HG02973 (cell line): ENCODE results near the gene SNX22.

Source experiments
- ATAC-seq: cut with Tn5 transposase; IDR thresholded peaks from one replicate; pipeline ENCODE4 v1.9.1; 2021; ENCODE audit warnings: moderate library complexity; ENCODE audit not compliant: unreplicated experiment

SNX22 gene

GRCh38 chr15:64133623-64134344, 17.7 kb upstream of the SNX22 start:
- ATAC-seq, result no peak

DNA sequence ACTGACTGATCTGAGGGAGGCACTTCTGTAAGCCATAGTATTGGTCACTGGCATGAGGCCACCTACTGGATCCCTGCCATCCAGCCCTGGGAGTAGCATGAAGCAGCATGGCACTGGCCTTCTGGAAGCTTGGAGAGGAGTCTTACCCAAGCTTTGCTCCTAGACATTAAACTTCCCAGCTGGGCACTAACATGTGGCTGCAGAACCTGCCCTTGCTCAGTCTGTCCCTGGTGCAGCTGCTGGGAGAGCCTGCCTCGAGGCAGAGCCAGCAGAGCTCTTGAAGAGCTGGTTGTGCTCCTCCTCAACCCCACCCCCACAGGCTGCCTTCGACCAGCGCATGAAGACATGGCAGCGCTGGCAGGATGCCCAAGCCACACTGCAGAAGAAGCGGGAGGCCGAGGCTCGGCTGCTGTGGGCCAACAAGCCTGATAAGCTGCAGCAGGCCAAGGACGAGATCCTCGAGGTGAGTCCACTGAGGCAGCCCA, 17.1 kb upstream of the SNX22 start:
- no peak for ATAC-seq

DNA sequence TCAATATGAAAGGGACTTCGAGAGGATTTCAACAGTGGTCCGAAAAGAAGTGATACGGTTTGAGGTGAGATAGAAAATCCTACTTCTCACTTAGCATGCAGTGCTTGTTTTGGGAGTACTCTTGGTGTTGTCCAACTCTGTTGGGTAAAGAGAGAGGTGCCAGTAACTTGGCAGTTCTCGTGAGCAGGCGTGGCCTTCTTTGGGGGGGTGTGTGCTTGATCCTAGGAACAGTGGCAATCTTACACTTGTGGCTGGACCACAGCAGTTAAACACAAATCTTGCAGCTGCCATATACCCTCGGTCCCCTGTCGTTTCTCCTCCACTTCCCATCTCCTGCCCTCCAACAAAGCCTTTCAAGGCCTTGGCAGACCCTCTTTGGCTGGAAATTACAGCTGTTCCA, 15.2 kb upstream of the SNX22 start:
- no peak for ATAC-seq

GRCh38 chr15:64137226-64137833, 14.2 kb upstream of the SNX22 start:
- ATAC-seq, result no peak

- ATAC-seq, result no peak
Observed at GRCh38 chr15:64138331-64138941, 13.1 kb upstream of the SNX22 start.

- ATAC-seq, result no peak
Observed at GRCh38 chr15:64141798-64142512, 9.6 kb upstream of the SNX22 start.

DNA sequence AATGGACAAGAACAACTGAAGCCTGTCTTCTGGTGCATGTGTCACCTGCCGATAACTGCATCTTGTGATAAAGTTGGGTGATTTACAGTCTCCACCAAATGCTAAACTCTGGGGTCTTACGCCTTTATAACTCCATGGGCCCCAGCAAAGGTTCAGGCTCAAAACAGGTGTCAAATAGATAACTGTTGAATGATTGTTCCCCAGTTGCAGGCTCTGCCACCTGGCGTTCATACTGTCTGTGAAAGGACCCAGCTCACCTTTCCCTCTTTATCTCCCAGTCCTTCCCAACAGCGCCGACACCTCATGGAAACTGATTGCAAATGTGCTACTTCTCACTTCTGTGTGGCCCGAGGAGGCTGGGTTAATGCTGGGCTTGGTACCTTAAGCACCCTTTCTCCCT, 8.3 kb upstream of the SNX22 start:
- no peak for ATAC-seq

DNA sequence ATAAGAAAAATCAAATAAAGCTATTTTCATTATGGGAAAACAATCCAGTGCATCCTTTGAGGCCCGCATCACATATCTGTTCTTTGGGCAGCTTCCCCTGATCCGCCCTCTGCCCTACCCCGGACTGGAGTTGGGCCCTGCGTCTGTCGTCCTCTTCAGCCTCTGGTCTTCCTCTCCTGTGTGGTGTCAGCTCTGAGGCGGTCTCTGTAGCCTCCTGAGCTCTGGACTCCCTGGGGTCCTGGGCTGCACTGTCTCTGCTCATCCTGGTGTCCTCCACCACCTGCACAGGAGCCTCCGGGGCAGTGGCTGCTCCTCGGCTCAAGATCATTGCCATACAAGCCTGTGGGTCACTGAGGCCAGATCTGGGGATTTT, 7.4 kb upstream of the SNX22 start:
- ATAC-seq, result no peak

- peak; percentile 71 for ATAC-seq
Observed at GRCh38 chr15:64144565-64145281, 6.8 kb upstream of the SNX22 start.

DNA sequence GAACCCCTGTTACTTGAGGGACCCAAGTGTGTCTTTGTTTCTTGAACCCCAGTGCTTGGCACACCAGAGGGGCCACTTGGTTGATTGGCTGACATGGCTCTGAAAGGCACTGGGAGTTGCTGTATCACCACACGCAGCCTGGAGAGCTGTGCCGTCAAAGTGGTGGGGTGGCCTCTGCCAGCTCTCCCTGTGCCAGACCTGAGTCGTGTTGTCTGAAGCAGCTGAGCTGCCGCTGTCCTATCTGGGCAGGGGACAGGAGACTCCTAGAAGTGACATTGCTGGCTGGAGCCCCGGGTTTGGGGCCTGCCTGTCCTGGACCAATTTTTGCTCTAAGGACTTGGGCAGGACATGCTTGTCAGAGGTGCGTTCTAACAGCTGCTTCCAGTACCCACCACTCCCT, 5.5 kb upstream of the SNX22 start:
- ATAC-seq, result no peak

DNA sequence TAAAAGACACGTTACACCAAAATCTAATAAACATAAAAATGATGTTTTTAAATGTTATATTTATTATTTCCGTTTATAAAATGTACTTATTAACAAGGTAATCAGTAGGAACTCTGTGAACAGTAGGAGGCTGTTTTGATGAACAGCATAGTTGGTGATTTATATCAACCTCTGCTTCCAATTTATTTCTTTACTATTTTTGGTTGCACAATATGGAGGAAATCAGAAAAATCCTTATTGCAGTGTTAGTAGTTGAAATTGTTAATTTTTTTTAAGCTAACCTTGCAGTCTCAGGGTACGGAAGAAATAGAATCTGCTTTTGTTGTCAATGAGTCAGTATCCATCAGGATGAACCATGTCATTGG, 5.0 kb upstream of the SNX22 start:
- no peak for ATAC-seq

DNA sequence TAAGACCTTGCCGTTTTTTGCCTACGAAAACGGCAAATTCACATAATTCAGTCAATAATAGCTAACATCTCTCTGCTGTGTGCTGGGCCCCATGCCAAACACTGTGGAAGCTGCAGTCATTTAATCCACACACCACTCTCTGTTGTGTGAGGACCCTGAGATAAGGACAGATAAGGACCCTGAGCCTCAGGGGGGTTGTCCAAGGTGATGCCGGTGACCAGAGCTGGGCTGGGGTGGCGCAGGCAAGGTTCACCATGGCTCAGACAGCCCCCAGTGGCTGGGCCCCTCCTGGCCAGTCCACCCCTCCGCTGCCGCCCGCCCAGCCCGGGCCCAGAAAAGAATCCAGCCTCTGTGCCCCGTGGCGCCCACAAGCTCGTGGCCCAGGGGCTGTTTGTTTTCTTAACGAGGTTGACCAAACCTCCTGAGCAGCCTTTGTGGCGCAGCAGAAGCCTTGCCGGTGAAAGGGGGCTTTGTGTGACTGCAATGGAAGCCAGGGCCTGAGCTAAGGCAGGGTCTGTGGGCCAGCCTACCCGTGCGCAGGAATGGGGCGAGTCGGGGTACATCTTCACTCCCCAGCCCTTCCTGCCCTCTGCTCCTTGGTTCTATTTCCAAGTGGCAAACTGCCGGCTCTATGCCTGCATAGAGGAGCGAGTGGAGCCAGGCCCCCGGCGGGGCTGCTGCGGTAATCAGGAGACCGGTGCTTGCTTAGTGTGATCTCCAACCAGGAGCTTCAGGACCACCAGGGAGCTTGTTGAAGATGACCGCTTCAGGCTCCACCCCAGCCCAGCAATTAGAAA, 4.4 kb upstream of the SNX22 start:
- no peak for ATAC-seq

DNA sequence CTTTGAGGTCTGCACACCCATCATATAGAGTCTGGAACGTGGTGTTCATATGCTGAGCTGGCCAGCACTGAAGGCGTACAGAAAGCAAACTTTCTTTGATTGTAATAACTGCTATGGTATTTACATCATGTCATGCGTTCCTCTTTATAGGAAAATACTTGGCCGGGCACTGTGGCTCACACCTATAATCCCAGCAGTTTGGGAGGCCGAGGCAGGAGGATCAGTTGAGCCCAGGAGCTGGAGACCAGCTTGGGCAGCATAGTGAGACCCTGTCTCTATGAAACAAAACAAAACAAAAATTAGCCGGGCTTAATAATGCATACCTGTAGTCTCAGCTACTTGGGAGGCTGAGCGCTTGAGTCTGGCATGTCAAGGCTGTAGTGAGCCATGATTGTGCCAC, 3.4 kb upstream of the SNX22 start:
- ATAC-seq, result no peak

- ATAC-seq, result no peak
Observed at GRCh38 chr15:64148581-64148980, 3.0 kb upstream of the SNX22 start.

- ATAC-seq, result no peak
Observed at GRCh38 chr15:64149424-64149823, 2.1 kb upstream of the SNX22 start.

DNA sequence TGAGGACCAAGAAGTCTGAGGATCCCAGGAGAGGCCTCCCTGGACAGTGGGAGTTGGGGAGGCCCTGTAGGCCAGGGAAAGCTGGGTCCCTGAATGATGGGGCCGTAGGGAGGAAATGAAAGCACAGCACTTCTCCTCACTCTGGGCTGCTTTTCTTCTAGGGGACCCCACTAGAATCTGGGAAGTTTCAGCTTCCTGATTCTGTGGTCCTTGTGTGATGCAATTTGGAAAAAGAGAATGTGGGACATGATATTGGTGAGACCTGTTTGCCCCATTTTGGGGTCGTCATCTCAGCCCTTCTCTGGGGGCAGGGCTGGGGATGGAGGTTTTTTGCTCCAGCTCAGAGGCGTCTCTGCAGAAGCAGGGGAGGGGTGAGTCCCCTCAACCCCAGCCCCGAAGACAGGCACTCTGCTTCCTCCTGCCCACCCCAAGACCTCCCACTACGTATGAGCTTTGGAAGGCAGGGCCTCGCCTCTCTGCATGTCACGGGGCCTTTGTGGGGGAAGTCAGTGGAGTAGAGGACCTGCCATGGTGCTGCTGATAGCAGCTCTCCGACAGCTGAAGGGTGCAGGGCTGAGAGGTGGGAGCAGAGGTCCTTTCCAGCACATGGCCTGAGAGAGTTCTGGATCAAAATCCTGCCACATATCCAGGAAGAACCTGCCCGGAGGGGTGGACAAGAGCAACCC, 1.5 kb upstream of the SNX22 start:
- no peak for ATAC-seq

DNA sequence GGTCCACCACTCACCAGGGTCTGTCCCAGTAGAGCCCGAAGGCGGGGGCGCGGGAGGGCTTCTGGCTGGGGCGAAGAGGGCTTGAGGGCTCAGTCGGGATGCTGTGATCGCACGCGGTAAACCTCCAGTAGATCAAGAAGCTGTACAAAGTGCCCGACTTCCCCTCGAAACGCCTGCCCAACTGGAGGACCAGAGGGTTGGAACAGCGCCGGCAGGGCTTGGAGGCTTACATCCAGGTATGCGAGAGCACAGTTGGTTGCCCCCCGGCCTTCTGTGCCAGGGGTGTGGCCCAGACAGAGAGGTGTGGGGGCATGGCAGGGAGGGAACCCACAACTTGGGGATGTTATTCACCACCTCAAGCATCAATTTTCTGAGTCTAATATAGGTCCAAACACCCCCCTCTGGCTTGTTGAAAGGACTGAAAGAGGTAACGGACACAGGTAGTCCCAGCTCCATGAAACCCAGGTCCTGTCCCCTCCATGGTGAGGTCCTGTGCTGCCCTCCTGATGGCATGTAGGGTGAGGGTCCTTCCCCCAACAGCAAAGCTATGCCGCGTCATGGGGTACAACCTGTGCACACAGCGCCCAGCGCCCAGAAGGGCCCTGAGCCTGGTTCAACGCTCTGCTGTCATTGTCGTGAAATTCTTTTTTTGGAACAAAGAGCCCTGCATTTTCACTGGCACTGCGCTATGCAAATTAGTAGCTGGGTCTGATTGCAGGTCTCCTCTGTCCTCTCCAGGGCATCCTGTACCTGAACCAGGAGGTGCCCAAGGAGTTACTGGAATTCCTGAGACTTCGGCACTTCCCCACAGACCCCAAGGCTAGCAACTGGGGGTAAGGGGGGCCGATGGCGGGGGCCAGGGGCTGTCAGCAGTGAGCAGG, 1.2 kb downstream of the SNX22 start:
- no peak for ATAC-seq

DNA sequence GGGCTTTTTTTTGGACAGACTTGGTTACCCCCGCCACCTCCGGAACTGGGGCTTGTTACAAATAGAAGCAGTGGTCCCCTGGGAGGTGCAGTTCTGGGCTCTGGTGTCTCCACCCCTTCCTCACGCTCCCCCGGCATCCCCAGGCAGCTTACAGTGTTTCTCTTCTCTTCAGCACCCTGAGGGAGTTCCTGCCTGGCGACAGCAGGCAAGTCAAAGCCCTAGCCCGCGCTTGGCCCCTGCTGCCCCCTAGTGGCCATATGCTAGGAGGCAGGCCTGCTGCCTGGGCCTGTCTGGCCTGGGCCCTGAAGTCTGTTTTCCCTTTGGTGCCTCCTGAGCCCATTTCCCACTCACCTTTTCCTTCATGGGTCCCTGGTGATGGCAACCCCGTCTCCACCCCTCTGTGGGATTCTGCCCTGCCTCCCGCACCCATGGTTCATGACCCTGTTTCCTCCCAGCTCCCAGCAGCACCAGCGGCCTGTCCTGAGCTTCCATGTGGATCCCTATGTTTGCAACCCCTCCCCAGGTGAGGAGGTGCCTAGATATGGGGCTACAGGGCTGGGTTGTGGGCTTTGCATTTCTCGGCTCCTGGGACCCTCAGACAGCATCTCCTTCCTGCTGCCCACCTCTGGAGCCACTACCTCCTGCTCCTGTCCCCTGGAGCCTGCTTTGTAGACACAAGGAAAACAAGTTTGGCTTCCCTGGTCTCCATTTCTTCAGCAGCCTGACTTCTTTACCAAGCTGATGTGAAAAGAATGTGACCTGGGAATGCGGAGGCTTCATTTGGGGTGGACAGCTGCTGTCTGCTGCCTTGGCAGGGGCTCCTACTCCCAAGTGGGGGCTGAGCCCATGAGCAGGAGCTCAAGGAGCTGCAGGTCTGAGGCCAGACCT, 2.2 kb downstream of the SNX22 start:
- ATAC-seq, result peak; percentile 61
